Esophagus (tissue), 2 donors: ENCODE results near the gene WDR36. TPM values are rescaled to one million over a fixed set of nuclear protein-coding genes. Genes with fewer than 3 reads are reported as not detected.

Source experiments
- H3K27ac ChIP-seq, 2 donors: one replicate each; pipeline ENCODE4 v1.5.1; 2013; ENCODE audit warnings: low read depth in 2 of 2, mild to moderate bottlenecking in 2 of 2, inconsistent platforms in 1 of 2, low read length in 1 of 2, moderate library complexity in 1 of 2
- H3K27me3 ChIP-seq, 2 donors: one replicate each; pipeline ENCODE4 v1.6.1; 2013; ENCODE audit warnings: low read length in 2 of 2, control low read depth in 1 of 2, mild to moderate bottlenecking in 1 of 2; ENCODE audit not compliant: insufficient read depth in 2 of 2, control insufficient read depth in 1 of 2
- H3K36me3 ChIP-seq, 2 donors: one replicate each; pipeline ENCODE4 v1.6.1; 2013; ENCODE audit warnings: low read length in 1 of 2; ENCODE audit not compliant: control insufficient read depth in 2 of 2, insufficient read depth in 2 of 2
- H3K4me1 ChIP-seq, 2 donors: one replicate each; pipeline ENCODE4 v1.6.1; 2013; ENCODE audit warnings: low read length in 1 of 2; ENCODE audit not compliant: control insufficient read depth in 2 of 2, insufficient read depth in 2 of 2
- H3K4me3 ChIP-seq, 2 donors: one replicate each; pipeline ENCODE4 v1.5.1; 2013; ENCODE audit warnings: low read length in 2 of 2, mild to moderate bottlenecking in 2 of 2, low read depth in 1 of 2, moderate library complexity in 1 of 2
- H3K9me3 ChIP-seq, 2 donors: one replicate each; pipeline ENCODE4 v1.6.1; 2013; ENCODE audit warnings: mild to moderate bottlenecking in 2 of 2, low read depth in 1 of 2, low read length in 1 of 2, moderate library complexity in 1 of 2; ENCODE audit not compliant: control insufficient read depth in 2 of 2, insufficient read depth in 1 of 2
- WGBS, 2 donors: extraction: QIAGEN DNeasy Blood & Tissue Kit; methylation state at CpG; one replicate each; pipeline ENCODE4 v1.1.7; 2013; 5-methylcytosine and 5-hydroxymethylcytosine counted together
- polyA plus RNA-seq, 2 donors: library from polyadenylated mRNA; stranded (reverse); fragments of 200-250 nt; gene quantifications; one replicate each; pipeline ENCODE4 v1.2.3, GENCODE V29; 2013
- donor health status: healthy with polysubstance abuse.
- donor health status: Bipolar disorder and iron deficiency.

WDR36 gene
- polyA plus RNA-seq, 2 donors: 6.1 to 6.5 TPM

DNA sequence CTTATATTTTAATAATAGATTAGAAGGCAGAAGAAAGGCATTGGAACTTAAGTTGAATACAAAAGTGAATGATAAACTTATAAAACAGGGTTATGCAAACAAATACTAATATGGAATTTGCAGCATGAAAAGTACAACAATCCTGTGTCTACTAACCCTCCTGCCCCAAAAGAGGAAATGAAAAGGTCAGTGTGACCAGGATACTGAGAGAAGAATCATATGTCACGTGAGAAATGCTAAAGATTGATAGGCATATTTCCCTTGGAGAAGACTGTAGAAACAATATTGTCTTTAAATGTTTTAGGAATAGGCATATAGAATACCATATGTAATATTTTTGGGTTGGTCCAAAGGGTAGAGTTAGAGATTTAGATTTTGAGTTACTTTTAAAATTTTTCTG lies 3.8 kb downstream of the WDR36 start:
- no peaks in the 10 kb centered on the region for H3K9me3 ChIP-seq
- H3K27me3 ChIP-seq: no peaks in the 10 kb centered on the region
- H3K36me3 ChIP-seq: peaks cover 0 to 4% of the 10 kb centered on the region in 2 donors
- H3K4me1 ChIP-seq: no peaks in the 10 kb centered on the region
- 79 to 88% methylated on average over 1 of the region's 1 CpG for WGBS, 2 donors
- H3K4me3 ChIP-seq: no peak overlapping the region
- no peak overlapping the region for H3K27ac ChIP-seq

DNA sequence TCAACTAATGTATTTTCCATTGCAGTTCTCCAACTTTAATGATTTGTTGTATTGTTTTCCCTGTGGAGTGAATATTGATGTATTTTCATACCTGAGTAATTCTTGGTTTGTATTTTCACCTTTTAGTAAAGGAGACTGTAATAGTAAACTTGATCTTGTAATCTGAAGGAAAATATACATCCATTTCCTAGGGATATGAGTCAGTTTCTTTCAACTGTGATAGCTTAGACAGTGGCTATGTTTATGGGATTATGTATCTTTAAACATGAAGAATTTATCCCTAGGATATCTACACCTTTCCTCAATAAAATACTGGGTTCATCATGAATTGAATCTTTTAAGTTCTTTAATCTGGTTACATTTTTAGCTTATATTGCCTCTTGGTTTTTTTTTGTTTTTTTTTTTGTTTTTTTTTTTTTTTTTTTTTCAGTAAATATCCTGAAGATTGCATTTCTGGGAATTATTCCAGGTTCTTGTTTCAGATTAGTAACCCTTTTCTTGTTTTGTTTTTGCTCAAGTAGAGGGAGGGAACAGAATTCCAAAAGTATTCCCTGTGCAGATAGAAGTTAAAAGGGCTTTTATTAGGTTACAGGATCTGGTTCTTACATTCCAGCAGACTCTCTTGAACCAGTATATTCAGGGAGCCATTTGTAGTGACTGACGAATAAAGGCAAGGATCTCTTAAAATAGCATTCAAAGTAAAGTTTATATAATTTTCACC lies 7.1 kb downstream of the WDR36 start:
- 53 to 78% methylated on average over 1 of the region's 1 CpG for WGBS, 2 donors
- Histone ChIP-seq H3K27me3 (no peaks in the 10 kb centered on the region), H3K36me3 (peaks cover 0 to 4% of the 10 kb centered on the region in 2 donors)

GRCh38 chr5:111106320-111106948 lies 14.3 kb downstream of the WDR36 start:
- Histone ChIP-seq H3K4me1 (no peaks in the 10 kb centered on the region), H3K27ac (no peak overlapping the region), H3K36me3 (peaks cover 2 to 3% of the 10 kb centered on the region in 2 donors), H3K4me3 (no peak overlapping the region), H3K27me3 (no peaks in the 10 kb centered on the region), H3K9me3 (no peaks in the 10 kb centered on the region)
- 95 to 97% methylated on average over 2 of the region's 2 CpGs for WGBS, 2 donors

More for the DNA sequence above, 7.1 kb downstream of the WDR36 start:
- H3K9me3 ChIP-seq: no peaks in the 10 kb centered on the region
- H3K4me1 ChIP-seq: no peaks in the 10 kb centered on the region
- H3K27ac ChIP-seq: no peak overlapping the region
- no peak overlapping the region for H3K4me3 ChIP-seq

DNA sequence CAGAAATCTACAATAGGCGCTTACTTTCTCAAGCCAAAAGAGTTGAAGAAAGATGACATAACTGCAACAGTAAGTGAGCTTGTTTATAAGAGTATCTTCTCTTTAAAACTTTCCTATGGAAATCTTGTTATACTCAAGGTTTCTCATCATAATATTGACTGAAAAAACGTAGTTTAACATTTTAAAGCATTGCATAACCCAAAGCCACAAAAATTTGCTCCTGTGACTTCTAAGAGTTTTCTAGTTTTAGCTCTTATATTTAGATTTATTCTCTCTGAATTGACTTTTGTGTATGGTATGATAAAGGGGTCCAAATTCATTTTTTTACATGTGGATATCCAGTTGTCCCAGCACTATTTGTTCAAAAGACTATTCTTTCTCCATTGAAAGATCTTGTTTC lies 15.2 kb downstream of the WDR36 start:
- no peaks in the 10 kb centered on the region for H3K27me3 ChIP-seq
- H3K9me3 ChIP-seq: no peaks in the 10 kb centered on the region
- no peaks in the 10 kb centered on the region for H3K4me1 ChIP-seq
- WGBS, 2 donors: 79 to 87% methylated on average over 2 of the region's 2 CpGs
- H3K27ac ChIP-seq: no peak overlapping the region
- no peak overlapping the region for H3K4me3 ChIP-seq
- peaks cover 2 to 3% of the 10 kb centered on the region in 2 donors for H3K36me3 ChIP-seq

- Histone ChIP-seq H3K27me3 (no peaks in the 10 kb centered on the region), H3K9me3 (no peaks in the 10 kb centered on the region), H3K4me3 (no peak overlapping the region), H3K4me1 (no peaks in the 10 kb centered on the region), H3K27ac (no peak overlapping the region), H3K36me3 (peaks cover 0 to 2% of the 10 kb centered on the region in 2 donors)
- 89 to 91% methylated on average over 3 of the region's 3 CpGs for WGBS, 2 donors
Observed at GRCh38 chr5:111111956-111112355, 19.8 kb downstream of the WDR36 start.

DNA sequence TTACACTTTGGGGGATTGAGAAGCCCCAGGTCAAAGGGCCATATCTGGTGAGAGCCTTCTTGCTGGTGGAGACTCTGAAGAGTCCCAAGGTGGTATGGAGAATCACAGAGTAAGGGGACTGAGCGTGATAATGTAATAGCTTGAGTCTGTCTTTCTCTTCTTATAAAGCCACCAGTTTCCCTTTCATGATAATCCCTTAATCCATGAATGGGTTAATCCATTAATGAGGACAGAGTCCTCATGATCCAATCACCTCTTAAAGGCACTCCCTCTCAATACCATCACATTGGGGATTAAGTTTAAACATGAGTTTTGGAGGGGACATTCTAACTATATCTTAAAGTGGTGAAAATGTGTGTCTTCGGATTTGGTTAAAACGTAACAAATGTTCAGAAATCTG lies 21.5 kb downstream of the WDR36 start:
- WGBS, 2 donors: 96% methylated on average over 3 of the region's 3 CpGs
- Histone ChIP-seq H3K4me3 (no peak overlapping the region), H3K9me3 (no peaks in the 10 kb centered on the region), H3K27ac (no peak overlapping the region), H3K27me3 (no peaks in the 10 kb centered on the region), H3K36me3 (peaks cover 0 to 5% of the 10 kb centered on the region in 2 donors), H3K4me1 (no peaks in the 10 kb centered on the region)

- 96 to 99% methylated on average over 1 of the region's 1 CpG for WGBS, 2 donors
- no peaks in the 10 kb centered on the region for H3K27me3 ChIP-seq
- no peaks in the 10 kb centered on the region for H3K4me1 ChIP-seq
- H3K27ac ChIP-seq: no peak overlapping the region
- no peaks in the 10 kb centered on the region for H3K9me3 ChIP-seq
- no peak overlapping the region for H3K4me3 ChIP-seq
- peaks cover 0 to 5% of the 10 kb centered on the region in 2 donors for H3K36me3 ChIP-seq
Observed at GRCh38 chr5:111115229-111115628, 23.1 kb downstream of the WDR36 start.

DNA sequence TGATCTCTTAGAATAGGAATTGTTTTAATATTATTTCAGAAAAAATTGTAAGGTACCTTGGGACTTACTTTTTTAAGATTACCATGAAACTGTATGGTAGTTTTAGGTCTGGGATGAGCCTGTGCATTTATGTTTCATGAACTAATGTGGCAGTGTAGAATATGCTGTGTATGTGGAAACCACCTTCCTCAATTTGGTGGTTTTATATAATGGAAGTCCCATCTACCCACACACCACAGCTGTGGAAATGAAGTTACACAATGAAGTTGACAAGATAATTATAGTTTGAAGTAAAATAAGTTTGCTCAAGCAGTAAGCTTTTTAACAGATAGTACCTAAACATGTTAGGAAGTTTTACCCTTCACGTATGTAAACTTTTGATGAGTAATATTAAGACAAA lies 24.4 kb downstream of the WDR36 start:
- no peak overlapping the region for H3K4me3 ChIP-seq
- no peaks in the 10 kb centered on the region for H3K4me1 ChIP-seq
- WGBS, 2 donors: 77 to 80% methylated on average over 1 of the region's 1 CpG
- no peaks in the 10 kb centered on the region for H3K9me3 ChIP-seq
- H3K27me3 ChIP-seq: no peaks in the 10 kb centered on the region
- H3K36me3 ChIP-seq: peaks cover 0 to 5% of the 10 kb centered on the region in 2 donors
- H3K27ac ChIP-seq: no peak overlapping the region

DNA sequence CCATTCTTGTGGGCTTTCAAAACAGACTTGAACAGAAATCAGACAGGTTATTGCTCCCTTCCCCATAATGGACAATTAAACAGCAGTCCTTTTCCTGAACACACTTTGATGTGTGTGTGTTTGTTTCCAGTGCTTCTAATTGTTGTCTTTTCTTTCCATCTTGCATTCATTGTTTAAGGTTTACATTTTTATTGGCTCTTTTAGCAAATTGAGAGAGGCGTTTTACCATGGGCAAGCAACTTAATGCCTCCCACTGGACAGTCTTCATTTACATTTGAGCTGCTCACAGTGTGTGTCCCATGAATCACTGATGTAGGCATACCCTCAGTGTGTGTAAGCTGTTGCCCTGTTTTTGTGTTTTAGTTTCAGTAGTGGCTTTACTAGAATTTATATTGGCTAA lies 25.0 kb downstream of the WDR36 start:
- no peaks in the 10 kb centered on the region for H3K27me3 ChIP-seq
- peaks cover 0 to 5% of the 10 kb centered on the region in 2 donors for H3K36me3 ChIP-seq
- WGBS, 2 donors: 80 to 82% methylated on average over 1 of the region's 1 CpG
- no peak overlapping the region for H3K27ac ChIP-seq
- no peak overlapping the region for H3K4me3 ChIP-seq
- no peaks in the 10 kb centered on the region for H3K9me3 ChIP-seq
- H3K4me1 ChIP-seq: no peaks in the 10 kb centered on the region

- Histone ChIP-seq H3K36me3 (peaks cover 0 to 5% of the 10 kb centered on the region in 2 donors), H3K4me3 (no peak overlapping the region), H3K4me1 (no peaks in the 10 kb centered on the region), H3K27me3 (no peaks in the 10 kb centered on the region), H3K27ac (no peak overlapping the region), H3K9me3 (no peaks in the 10 kb centered on the region)
- WGBS, 2 donors: 52 to 62% methylated on average over 2 of the region's 2 CpGs
Observed at GRCh38 chr5:111119221-111119620, 27.1 kb downstream of the WDR36 start.
